Measurements from ENCODE around the gene DEFB124. TPM values are rescaled to one million over a fixed set of nuclear protein-coding genes. Genes with fewer than 3 reads are reported as not detected.

DEFB124 gene
- total RNA-seq, 1 experiment from 2014 or later: not detected

- Histone ChIP-seq H3K23me2 (ENCODE audit: insufficient read length, low read depth, low read length, poor library complexity, severe bottlenecking) (no peaks in the 10 kb centered on the region), H3K9ac (ENCODE audit: extremely low read depth, insufficient read length, low read length) (no peak overlapping the region), H3K79me2 (ENCODE audit: insufficient read depth, low read length) (no peaks in the 10 kb centered on the region), H3K4me1 (ENCODE audit: insufficient read depth, low read length) (no peaks in the 10 kb centered on the region), H2BK12ac (ENCODE audit: insufficient read length, low read depth, low read length) (no peak overlapping the region), H2BK120ac (ENCODE audit: low read depth, low read length, poor library complexity, severe bottlenecking) (no peak overlapping the region), H2BK20ac (ENCODE audit: low read depth, low read length, poor library complexity, severe bottlenecking) (no peak overlapping the region), H3T11ph (ENCODE audit: low read length) (no peak overlapping the region), H3K56ac (ENCODE audit: insufficient read length, low read depth, low read length) (no peak overlapping the region), H2AFZ (ENCODE audit: low read length) (no peak overlapping the region), H4K8ac (replicated peaks; ENCODE audit: insufficient read length, low read depth, low read length) (no peak overlapping the region), H2AK5ac (ENCODE audit: insufficient read length, low read length) (no peak overlapping the region), H2BK15ac (ENCODE audit: low read depth, low read length) (no peak overlapping the region), H4K91ac (ENCODE audit: insufficient read length, low read depth, low read length) (no peak overlapping the region), H3K27ac (ENCODE audit: insufficient read length, low read depth, low read length) (no peak overlapping the region), H4K5ac (ENCODE audit: insufficient read length, low read depth, low read length) (no peak overlapping the region), H3K4me2 (ENCODE audit: insufficient read depth, insufficient read length, low read length) (no peak overlapping the region), H3K27me3 (ENCODE audit: insufficient read depth, low read length) (no peaks in the 10 kb centered on the region), H3K23ac (ENCODE audit: insufficient read length, low read depth, low read length) (no peak overlapping the region), H3K18ac (ENCODE audit: insufficient read length, low read depth, low read length) (no peak overlapping the region), H3K79me1 (ENCODE audit: insufficient read depth, low read depth, low read length, poor library complexity, severe bottlenecking) (no peaks in the 10 kb centered on the region), H3K14ac (ENCODE audit: insufficient read depth, low read length) (no peak overlapping the region), H4K20me1 (ENCODE audit: control insufficient read depth, insufficient read depth, insufficient read length) (no peaks in the 10 kb centered on the region), H2BK5ac (ENCODE audit: insufficient read length, low read length) (no peak overlapping the region), H3K9me3 (ENCODE audit: control insufficient read depth, low read depth, low read length) (peaks cover 55% of the 10 kb centered on the region), H3K4ac (ENCODE audit: low read depth, low read length) (no peak overlapping the region)
- no peak overlapping the region for H3K4me3 Mint-ChIP-seq
- DNase-seq: no peak
- WGBS (ENCODE audit: extremely low coverage, insufficient read length, low lambda C conversion rate): no CpG with 5 or more reads among the region's 1 CpG
- peaks cover 0 to 27% (median 4%) of the 10 kb centered on the region in 3 experiments; a peak in 5 of 7 replicates for H3K36me3 Mint-ChIP-seq (ENCODE audit: insufficient read depth in 1 of 3, low read depth in 3 of 3)
- H3K27ac Mint-ChIP-seq: no peak overlapping the region
- TF ChIP-seq CTCF (conservative IDR thresholded peaks at IDR 0.05): no peak
- peaks cover 64 to 85% of the 10 kb centered on the region in 2 experiments for H3K9me3 Mint-ChIP-seq
- H3K27me3 Mint-ChIP-seq (ENCODE audit: low read depth): peaks cover 2% of the 10 kb centered on the region; the same call in 1 of the 2 replicates
- no peaks in the 10 kb centered on the region for H3K4me1 Mint-ChIP-seq
Measured at GRCh38 chr20:31454361-31454760, 20.6 kb downstream of the DEFB124 start.
